Natural killer cell (primary cell): ENCODE data around the gene HACD3. TPM values are rescaled to one million over a fixed set of nuclear protein-coding genes. Genes with fewer than 3 reads are reported as not detected.
"Not testable (repeated sequence)": the region's sequence is repeated elsewhere in the genome, so short reads cannot be mapped to it uniquely, and the experiment has no call there.

Experiments
- ATAC-seq, 3 donors: fragments of 150-1000 bp in 2 of 3; fragments of 200-7000 bp in 1 of 3; cut with Tn5 transposase; 1 replicate in 1 of 3; 2 replicates in 2 of 3; pipeline ENCODE4 v1.10.0; 2021; ENCODE audit warnings: mild to moderate bottlenecking in 2 of 3, moderate library complexity in 2 of 3
- DNase-seq, 2 donors: peaks; one replicate each; pipeline versions ENCODE4 v3.0.0 to v3.0.0-alpha.2; 2013 to 2021; ENCODE audit warnings: mixed read lengths in 1 of 2
- H3K27ac ChIP-seq: one replicate; pipeline ENCODE4 v1.5.1; 2013; ENCODE audit warnings: mild to moderate bottlenecking, low read length
- H3K27me3 ChIP-seq: one replicate; pipeline ENCODE4 v1.6.1; 2013; ENCODE audit warnings: low read length; ENCODE audit not compliant: control insufficient read depth, insufficient read depth
- H3K36me3 ChIP-seq: one replicate; pipeline ENCODE4 v1.6.1; 2013; ENCODE audit warnings: low read length; ENCODE audit not compliant: control insufficient read depth, insufficient read depth
- H3K4me1 ChIP-seq: one replicate; pipeline ENCODE4 v1.6.1; 2013; ENCODE audit warnings: low read length; ENCODE audit not compliant: control insufficient read depth, insufficient read depth
- H3K4me3 ChIP-seq: one replicate; pipeline ENCODE4 v1.5.1; 2013; ENCODE audit warnings: low read length
- H3K9me3 ChIP-seq: one replicate; pipeline ENCODE4 v1.6.1; 2013; ENCODE audit warnings: low read length; ENCODE audit not compliant: control insufficient read depth, insufficient read depth
- H3K27ac Mint-ChIP-seq, 2 donors: one replicate each; pipeline ENCODE4 v1.8.0; 2022; ENCODE audit warnings: mild to moderate bottlenecking in 2 of 2, mixed read lengths in 2 of 2, moderate library complexity in 1 of 2
- H3K27me3 Mint-ChIP-seq, 2 donors: one replicate each; pipeline ENCODE4 v1.8.0; 2022; ENCODE audit warnings: low read depth in 2 of 2, mixed read lengths in 2 of 2
- H3K36me3 Mint-ChIP-seq: one replicate; pipeline ENCODE4 v1.8.0; 2022; ENCODE audit warnings: mixed read lengths
- H3K4me1 Mint-ChIP-seq, 2 donors: one replicate each; pipeline ENCODE4 v1.8.0; 2022; ENCODE audit warnings: mixed read lengths in 2 of 2
- H3K4me3 Mint-ChIP-seq: one replicate; pipeline ENCODE4 v1.8.0; 2022; ENCODE audit warnings: mild to moderate bottlenecking, moderate library complexity, mixed read lengths
- H3K9me3 Mint-ChIP-seq, 2 donors: one replicate each; pipeline ENCODE4 v1.8.0; 2022; ENCODE audit warnings: mixed read lengths in 2 of 2
- CTCF ChIP-seq: fragments of 200-600 bp; IDR thresholded peaks from one replicate; pipeline ENCODE4 v1.8.0; 2022; ENCODE audit warnings: antibody characterized with exemption
- WGBS: methylation state at CpG from one replicate; pipeline ENCODE4 v1.1.7; 2013; ENCODE audit warnings: missing lambda C conversion rate; ENCODE audit not compliant: insufficient coverage; 5-methylcytosine and 5-hydroxymethylcytosine counted together
- intact Hi-C: fragments of 100-400 bp; cut with micrococcal nuclease; formaldehyde crosslinking; loops from one replicate; pipeline ENCODE4 v1.14.2; 2022
- total RNA-seq, 4 donors: library from RNA; stranded (reverse); fragments of 120-200 nt in 1 of 4; gene quantifications; one replicate each; pipeline versions ENCODE4 v1.2.3 to v1.2.4, GENCODE V29; 2013 to 2022

The HACD3 gene
- total RNA-seq, 3 donors from 2014 or later (not counting 1 experiment from before 2014, with no cell fraction given) = 13.5 to 24.7 (median 15.1) TPM

GRCh38 chr15:65612616-65612946 lies 82.3 kb downstream of the HACD3 start:
- no peaks in the 10 kb centered on the region for H3K36me3 ChIP-seq
- DNase-seq (no peak), ATAC-seq (no peak)
- H3K4me1 ChIP-seq = peaks cover 24% of the 10 kb centered on the region
- Mint-ChIP-seq H3K36me3 (no peaks in the 10 kb centered on the region), H3K4me1 (peaks cover 22 to 34% of the 10 kb centered on the region in 2 donors), H3K27ac (peak overlapping the region; percentile 97), H3K9me3 (no peaks in the 10 kb centered on the region), H3K4me3 (peak overlapping the region; percentile 99), H3K27me3 (no peaks in the 10 kb centered on the region)
- TF ChIP-seq CTCF = no peak
- peak overlapping the region; percentile 93 for H3K27ac ChIP-seq
- intact Hi-C loops = no loop called here
- WGBS = 55% methylated on average over 2 of the region's 2 CpGs
- no peak overlapping the region for H3K4me3 ChIP-seq
- H3K27me3 ChIP-seq = no peaks in the 10 kb centered on the region
- no peaks in the 10 kb centered on the region for H3K9me3 ChIP-seq

GRCh38 chr15:65612949-65613744 lies 82.9 kb downstream of the HACD3 start:
- peaks cover 24% of the 10 kb centered on the region for H3K4me1 ChIP-seq
- Mint-ChIP-seq H3K36me3 (no peaks in the 10 kb centered on the region), H3K27ac (peak overlapping the region; percentile 97)

GRCh38 chr15:65615887-65616286 lies 85.6 kb downstream of the HACD3 start:
- H3K4me1 Mint-ChIP-seq = peaks cover 16 to 22% of the 10 kb centered on the region in 2 donors
- peaks cover 12% of the 10 kb centered on the region for H3K4me1 ChIP-seq
- H3K4me3 ChIP-seq, DNase-seq, H3K9me3 ChIP-seq, H3K4me3 Mint-ChIP-seq, H3K27me3 ChIP-seq, H3K9me3 Mint-ChIP-seq, H3K27ac Mint-ChIP-seq, H3K36me3 ChIP-seq, ATAC-seq, intact Hi-C loops, H3K27me3 Mint-ChIP-seq, H3K27ac ChIP-seq, H3K36me3 Mint-ChIP-seq: not testable (repeated sequence)
- no CpG with 5 or more reads among the region's 1 CpG for WGBS

More at GRCh38 chr15:65612949-65613744, 82.9 kb downstream of the HACD3 start:
- H3K27ac ChIP-seq = peak overlapping the region; percentile 93
- H3K9me3 ChIP-seq = no peaks in the 10 kb centered on the region
- H3K36me3 ChIP-seq = no peaks in the 10 kb centered on the region
- no peak overlapping the region for H3K4me3 Mint-ChIP-seq
- TF ChIP-seq CTCF = no peak
- no peak for ATAC-seq
- WGBS = 94% methylated on average over 5 of the region's 6 CpGs
- no peaks in the 10 kb centered on the region for H3K27me3 Mint-ChIP-seq
- H3K27me3 ChIP-seq = no peaks in the 10 kb centered on the region
- DNase-seq = no peak
- H3K4me1 Mint-ChIP-seq = peaks cover 22 to 34% of the 10 kb centered on the region in 2 donors
- intact Hi-C loops = no loop called here
- no peaks in the 10 kb centered on the region for H3K9me3 Mint-ChIP-seq
- no peak overlapping the region for H3K4me3 ChIP-seq

GRCh38 chr15:65618560-65619109 lies 88.4 kb downstream of the HACD3 start:
- 74% methylated on average over 5 of the region's 5 CpGs for WGBS
- intact Hi-C loops = no loop called here

More at GRCh38 chr15:65618560-65619109, 88.4 kb downstream of the HACD3 start:
- TF ChIP-seq CTCF = no peak
- Mint-ChIP-seq H3K9me3 (no peaks in the 10 kb centered on the region), H3K27ac (no peak overlapping the region), H3K36me3 (no peaks in the 10 kb centered on the region), H3K27me3 (no peaks in the 10 kb centered on the region), H3K4me3 (no peak overlapping the region), H3K4me1 (peaks cover 0 to 4% of the 10 kb centered on the region in 2 donors)
- Histone ChIP-seq H3K36me3 (no peaks in the 10 kb centered on the region), H3K27ac (no peak overlapping the region), H3K4me1 (no peaks in the 10 kb centered on the region), H3K4me3 (no peak overlapping the region), H3K27me3 (no peaks in the 10 kb centered on the region), H3K9me3 (no peaks in the 10 kb centered on the region)
- no peak for ATAC-seq
- no peak for DNase-seq
